Activated CD4-positive, alpha-beta T cell treated with anti-CD3 and anti-CD28 coated beads, Interleukin-2, amount 10 ng/mL, durations not matched to agents 7 days and 5 days (primary cell): ENCODE results near the gene MUSK. TPM values are rescaled to one million over a fixed set of nuclear protein-coding genes. Genes with fewer than 3 reads are reported as not detected.

Experiments
- CTCF ChIA-PET: fragments of 350-600 bp; sonication (Branson Sonifier 250); formaldehyde crosslinking; loops from one replicate; lab custom pipeline; 2021; ENCODE audit warnings: antibody characterized with exemption; lab: Charles Lee
- POLR2A ChIA-PET: fragments of 350-600 bp; sonication (Branson Sonifier 250); formaldehyde crosslinking; loops from one replicate; lab custom pipeline; 2021; ENCODE audit warnings: antibody characterized with exemption; lab: Charles Lee
- DNase-seq: peaks from one replicate; pipeline ENCODE4 v3.0.0-alpha.2; 2020
- H3K27ac Mint-ChIP-seq: one replicate; pipeline ENCODE4 v1.8.0; 2021; ENCODE audit warnings: mild to moderate bottlenecking, moderate library complexity, mixed read lengths
- H3K27me3 Mint-ChIP-seq: one replicate; pipeline ENCODE4 v1.8.0; 2021; ENCODE audit warnings: mixed read lengths
- H3K36me3 Mint-ChIP-seq: one replicate; pipeline ENCODE4 v1.8.0; 2021; ENCODE audit warnings: low read depth, mixed read lengths
- H3K4me1 Mint-ChIP-seq: one replicate; pipeline ENCODE4 v1.8.0; 2021; ENCODE audit warnings: mixed read lengths
- H3K4me3 Mint-ChIP-seq: one replicate; pipeline ENCODE4 v1.8.0; 2021; ENCODE audit warnings: mild to moderate bottlenecking, moderate library complexity, mixed read lengths
- H3K9me3 Mint-ChIP-seq: one replicate; pipeline ENCODE4 v1.8.0; 2021; ENCODE audit warnings: mixed read lengths
- total RNA-seq, 2 experiments: library from RNA; stranded (reverse); gene quantifications; one replicate each; pipeline ENCODE4 v1.2.3, GENCODE V29; 2021

The MUSK gene
- total RNA-seq, 2 experiments from 2014 or later = not detected

DNA sequence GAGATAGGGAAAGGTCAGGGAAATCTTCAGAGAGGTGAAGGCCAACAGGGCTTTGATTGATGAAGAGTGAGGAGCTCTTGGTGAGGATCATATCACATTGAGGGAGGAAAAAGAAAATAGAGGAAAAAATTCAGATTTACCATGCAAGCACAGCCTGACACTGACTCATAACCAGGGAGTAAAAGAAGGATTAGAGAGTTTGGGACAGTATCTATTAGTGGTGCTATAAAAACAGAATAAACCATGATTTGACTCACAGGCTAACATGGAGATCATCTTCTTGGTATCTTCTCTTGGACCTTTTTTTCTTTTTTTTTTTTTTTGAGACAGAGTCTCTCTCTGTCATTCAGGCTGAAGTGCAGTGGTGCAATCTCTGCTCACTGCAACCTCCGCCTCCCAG, 44.4 kb downstream of the MUSK start:
- Mint-ChIP-seq H3K4me1 (no peaks in the 10 kb centered on the region), H3K36me3 (no peaks in the 10 kb centered on the region), H3K27me3 (no peaks in the 10 kb centered on the region), H3K27ac (no peak overlapping the region), H3K9me3 (no peaks in the 10 kb centered on the region), H3K4me3 (no peak overlapping the region)
- no peak for DNase-seq
- ChIA-PET POLR2A (no interaction called here), CTCF (no interaction called here)

DNA sequence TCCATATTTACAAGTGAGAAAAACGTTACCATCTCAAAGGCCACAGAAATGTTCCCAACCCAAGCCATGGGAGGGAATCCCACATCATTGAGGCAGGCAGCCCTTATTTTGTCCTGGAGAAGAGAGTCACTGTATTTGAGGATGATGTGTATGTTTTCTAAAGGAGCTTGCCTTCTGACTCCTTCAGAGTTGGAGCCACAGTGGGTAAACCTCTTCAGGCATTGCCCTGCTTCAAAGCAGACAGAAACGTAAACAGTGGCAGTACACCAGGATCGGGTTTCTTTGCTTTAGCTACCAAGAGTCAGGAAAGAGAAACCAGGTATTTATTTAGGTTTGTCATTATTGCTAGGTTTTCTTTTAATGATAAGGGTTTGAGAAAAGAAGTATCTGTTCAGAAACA, 45.7 kb downstream of the MUSK start:
- ChIA-PET POLR2A (no interaction called here), CTCF (interaction anchor here (0.6 kb wide), 1 partner anchor 325 kb away, joined by 3 read pairs; no protein-coding TSS in a partner anchor)
- Mint-ChIP-seq H3K27ac (no peak overlapping the region), H3K36me3 (no peaks in the 10 kb centered on the region), H3K4me1 (no peaks in the 10 kb centered on the region), H3K4me3 (no peak overlapping the region), H3K27me3 (no peaks in the 10 kb centered on the region), H3K9me3 (no peaks in the 10 kb centered on the region)
- no peak for DNase-seq

- H3K4me1 Mint-ChIP-seq = no peaks in the 10 kb centered on the region
- no peaks in the 10 kb centered on the region for H3K27me3 Mint-ChIP-seq
- H3K36me3 Mint-ChIP-seq = no peaks in the 10 kb centered on the region
- H3K27ac Mint-ChIP-seq = no peak overlapping the region
- DNase-seq = no peak
- ChIA-PET POLR2A (no interaction called here), CTCF (no interaction called here)
- H3K9me3 Mint-ChIP-seq = no peaks in the 10 kb centered on the region
- H3K4me3 Mint-ChIP-seq = no peak overlapping the region
These were observed 59.5 kb downstream of the MUSK start for GRCh38 chr9:110728058-110728457.

- POLR2A ChIA-PET = no interaction called here
- DNase-seq = no peak
- no peaks in the 10 kb centered on the region for H3K4me1 Mint-ChIP-seq
- H3K9me3 Mint-ChIP-seq = no peaks in the 10 kb centered on the region
- CTCF ChIA-PET = no interaction called here
- no peak overlapping the region for H3K4me3 Mint-ChIP-seq
- no peaks in the 10 kb centered on the region for H3K36me3 Mint-ChIP-seq
- no peak overlapping the region for H3K27ac Mint-ChIP-seq
- H3K27me3 Mint-ChIP-seq = no peaks in the 10 kb centered on the region
These were observed 61.0 kb downstream of the MUSK start for GRCh38 chr9:110729641-110730040.

DNA sequence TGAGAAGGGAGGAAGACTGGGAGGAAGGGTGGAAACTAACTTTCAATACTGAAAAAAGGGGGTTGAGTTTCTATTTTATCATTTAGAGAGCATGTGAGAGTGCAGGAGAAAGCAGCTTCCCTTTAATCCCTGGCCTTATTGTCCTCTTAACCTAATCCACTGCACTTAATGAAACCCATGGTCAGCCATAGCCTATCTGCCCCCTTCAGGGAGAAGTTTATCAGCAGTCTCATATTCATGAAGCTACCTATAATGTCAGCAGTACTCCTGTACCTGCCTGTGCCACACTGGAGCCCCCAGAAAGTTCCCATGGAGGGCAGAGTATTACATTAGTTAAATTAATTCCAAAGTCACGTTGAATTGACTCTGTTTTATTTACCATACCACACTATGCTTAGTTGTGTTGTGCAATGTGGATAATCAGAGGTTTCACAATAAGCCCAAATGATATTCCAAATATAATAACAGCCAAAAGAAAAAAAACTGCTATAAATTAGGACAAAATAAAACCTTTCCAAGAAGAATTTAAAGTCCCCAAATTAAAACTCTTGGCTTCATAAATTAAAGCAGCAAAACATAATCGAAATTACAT, 62.9 kb downstream of the MUSK start:
- CTCF ChIA-PET = no interaction called here
- POLR2A ChIA-PET = no interaction called here

DNA sequence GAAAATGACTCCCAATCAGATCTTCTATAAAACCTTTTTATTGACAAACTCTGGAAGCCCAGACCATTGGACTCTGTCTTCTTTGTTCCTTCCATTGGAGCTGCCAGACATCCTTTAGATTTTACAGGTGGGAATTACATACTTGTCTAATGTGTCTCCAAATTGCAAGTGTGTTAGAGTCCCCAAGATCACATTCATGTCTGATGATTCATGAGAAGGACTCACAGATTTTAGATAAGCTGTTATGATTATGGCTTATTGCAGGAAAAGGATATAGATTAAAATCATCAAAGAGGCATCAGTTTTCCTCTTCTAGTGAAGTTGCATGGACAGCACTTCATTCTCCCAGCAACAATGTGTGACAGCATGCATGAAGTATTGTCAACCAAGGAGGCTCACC, 70.4 kb downstream of the MUSK start:
- no peaks in the 10 kb centered on the region for H3K27me3 Mint-ChIP-seq
- no peaks in the 10 kb centered on the region for H3K36me3 Mint-ChIP-seq
- H3K4me3 Mint-ChIP-seq = no peak overlapping the region
- no peak overlapping the region for H3K27ac Mint-ChIP-seq
- no peaks in the 10 kb centered on the region for H3K4me1 Mint-ChIP-seq
- ChIA-PET POLR2A (no interaction called here), CTCF (no interaction called here)
- no peak for DNase-seq
- H3K9me3 Mint-ChIP-seq = no peaks in the 10 kb centered on the region

More for the DNA sequence above, 62.9 kb downstream of the MUSK start:
- no peaks in the 10 kb centered on the region for H3K9me3 Mint-ChIP-seq
- no peak overlapping the region for H3K4me3 Mint-ChIP-seq
- H3K27ac Mint-ChIP-seq = no peak overlapping the region
- no peak for DNase-seq
- H3K36me3 Mint-ChIP-seq = no peaks in the 10 kb centered on the region
- no peaks in the 10 kb centered on the region for H3K4me1 Mint-ChIP-seq
- H3K27me3 Mint-ChIP-seq = no peaks in the 10 kb centered on the region

DNA sequence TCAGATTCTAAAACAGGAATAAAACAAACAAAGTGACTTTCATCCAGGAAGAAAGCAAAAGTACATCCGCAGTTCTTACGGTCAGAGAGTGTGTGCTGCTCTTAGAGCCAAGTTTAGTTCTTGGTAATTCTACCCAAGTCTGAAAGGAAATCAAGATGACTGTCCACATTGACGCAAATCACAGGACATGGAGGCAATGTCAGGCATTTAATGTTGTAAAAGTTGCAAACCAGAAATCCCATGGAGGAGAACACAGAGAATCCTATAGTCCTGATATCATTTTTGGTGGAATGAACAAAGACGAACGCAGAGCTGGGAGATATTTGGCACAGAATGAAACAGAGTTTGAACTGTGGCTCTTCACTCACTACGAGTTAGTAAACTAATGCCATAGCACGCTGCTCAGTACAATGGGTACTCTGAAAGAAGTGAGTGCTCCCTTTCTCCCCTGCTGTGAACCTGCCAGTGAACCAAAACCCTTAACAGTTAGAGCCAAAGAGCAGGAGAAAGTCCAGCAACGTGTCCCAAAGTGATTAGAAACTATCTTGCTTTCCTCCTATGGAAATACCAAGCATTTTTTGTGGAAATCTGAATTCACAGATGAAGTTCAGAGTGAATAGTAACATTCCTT, 74.3 kb downstream of the MUSK start:
- no peak overlapping the region for H3K27ac Mint-ChIP-seq
- POLR2A ChIA-PET = no interaction called here
- H3K36me3 Mint-ChIP-seq = no peaks in the 10 kb centered on the region
- H3K9me3 Mint-ChIP-seq = no peaks in the 10 kb centered on the region
- DNase-seq = no peak
- no peaks in the 10 kb centered on the region for H3K4me1 Mint-ChIP-seq
- CTCF ChIA-PET = no interaction called here
- H3K4me3 Mint-ChIP-seq = no peak overlapping the region
- no peaks in the 10 kb centered on the region for H3K27me3 Mint-ChIP-seq

GRCh38 chr9:110744715-110745384, 76.3 kb downstream of the MUSK start:
- POLR2A ChIA-PET = no interaction called here
- Mint-ChIP-seq H3K4me3 (no peak overlapping the region), H3K36me3 (no peaks in the 10 kb centered on the region), H3K27ac (no peak overlapping the region), H3K9me3 (no peaks in the 10 kb centered on the region), H3K4me1 (no peaks in the 10 kb centered on the region), H3K27me3 (no peaks in the 10 kb centered on the region)
- no peak for DNase-seq
- CTCF ChIA-PET = no interaction called here

DNA sequence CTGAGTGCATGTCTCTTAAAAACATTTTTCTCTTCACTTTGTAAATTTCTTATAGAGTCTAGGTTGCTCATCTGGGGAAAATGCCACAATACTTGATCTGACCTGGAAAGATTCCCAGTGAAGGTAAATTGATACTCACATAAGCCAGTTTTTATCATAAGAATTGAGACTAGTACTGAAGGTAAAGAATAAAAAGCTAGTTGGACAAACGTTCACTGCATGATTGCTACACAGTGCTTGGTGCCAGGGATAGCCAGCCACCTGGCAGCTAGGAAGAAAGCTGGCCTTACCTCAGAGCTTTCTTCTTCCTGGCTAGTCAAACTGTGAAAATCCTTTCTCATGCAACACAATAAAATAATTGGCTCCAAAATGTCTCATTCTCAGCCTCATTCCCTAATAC, 77.1 kb downstream of the MUSK start:
- Mint-ChIP-seq H3K9me3 (no peaks in the 10 kb centered on the region), H3K27ac (no peak overlapping the region), H3K36me3 (no peaks in the 10 kb centered on the region), H3K4me1 (no peaks in the 10 kb centered on the region), H3K4me3 (no peak overlapping the region), H3K27me3 (no peaks in the 10 kb centered on the region)
- ChIA-PET CTCF (no interaction called here), POLR2A (no interaction called here)
- no peak for DNase-seq

GRCh38 chr9:110746211-110746930, 77.8 kb downstream of the MUSK start:
- no peak for DNase-seq
- Mint-ChIP-seq H3K27me3 (no peaks in the 10 kb centered on the region), H3K4me3 (no peak overlapping the region), H3K27ac (no peak overlapping the region), H3K36me3 (no peaks in the 10 kb centered on the region), H3K9me3 (no peaks in the 10 kb centered on the region), H3K4me1 (no peaks in the 10 kb centered on the region)
- ChIA-PET POLR2A (no interaction called here), CTCF (no interaction called here)

DNA sequence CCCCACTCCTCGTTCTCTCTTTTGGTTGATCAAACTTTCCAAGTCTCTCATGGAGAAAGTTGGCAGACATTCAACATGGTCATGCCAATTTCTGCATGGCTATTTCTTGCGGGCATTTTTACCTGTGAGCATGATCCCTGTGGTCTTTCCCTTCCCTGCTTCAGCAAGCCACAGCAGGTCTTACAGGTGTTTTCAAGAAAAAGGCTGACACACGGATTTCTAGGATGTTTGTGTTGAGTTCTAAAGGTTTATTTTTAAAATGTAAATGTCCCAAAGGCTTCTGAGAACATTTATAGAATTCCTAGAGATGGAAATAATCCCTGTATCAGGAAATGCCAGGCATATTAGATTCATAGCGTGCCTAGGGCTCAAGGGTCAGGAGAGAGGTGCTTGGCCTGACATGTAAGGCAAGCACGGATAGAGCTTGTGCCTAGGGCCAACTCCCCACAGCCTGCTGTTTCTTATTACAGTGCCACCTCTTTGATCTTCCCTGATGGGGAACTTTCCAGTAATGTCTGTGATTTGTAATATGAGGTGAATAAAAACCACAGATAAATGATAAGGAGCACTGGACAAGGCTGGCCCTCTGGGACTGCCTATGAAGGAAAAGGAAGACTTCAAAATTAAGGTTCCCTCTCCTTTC, 79.8 kb downstream of the MUSK start:
- Mint-ChIP-seq H3K4me1 (no peaks in the 10 kb centered on the region), H3K27me3 (no peaks in the 10 kb centered on the region), H3K27ac (no peak overlapping the region), H3K4me3 (no peak overlapping the region), H3K9me3 (no peaks in the 10 kb centered on the region), H3K36me3 (no peaks in the 10 kb centered on the region)
- ChIA-PET CTCF (no interaction called here), POLR2A (no interaction called here)
- no peak for DNase-seq

DNA sequence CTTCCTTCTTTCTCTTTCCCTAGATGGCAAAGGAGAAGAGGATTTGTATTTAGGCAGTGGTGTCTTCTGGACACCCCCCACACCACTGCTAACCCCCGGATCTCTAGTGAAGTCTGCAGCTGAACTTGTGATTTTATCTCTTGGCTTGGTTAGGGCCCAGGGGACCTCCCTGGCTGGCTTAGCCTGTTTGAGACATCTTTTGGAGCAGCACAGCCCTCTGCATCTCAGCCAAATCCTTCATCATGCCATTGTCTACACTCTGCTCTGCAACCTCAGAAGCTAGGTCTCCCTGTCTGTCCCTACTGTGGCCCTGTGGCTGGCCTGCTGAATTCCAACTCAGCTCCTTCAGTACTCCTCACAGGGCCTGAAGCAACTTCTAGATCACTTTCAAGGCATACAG, 81.7 kb downstream of the MUSK start:
- Mint-ChIP-seq H3K4me1 (no peaks in the 10 kb centered on the region), H3K4me3 (no peak overlapping the region), H3K36me3 (no peaks in the 10 kb centered on the region), H3K9me3 (no peaks in the 10 kb centered on the region), H3K27ac (no peak overlapping the region), H3K27me3 (no peaks in the 10 kb centered on the region)
- CTCF ChIA-PET = no interaction called here
- no peak for DNase-seq
- POLR2A ChIA-PET = no interaction called here

DNA sequence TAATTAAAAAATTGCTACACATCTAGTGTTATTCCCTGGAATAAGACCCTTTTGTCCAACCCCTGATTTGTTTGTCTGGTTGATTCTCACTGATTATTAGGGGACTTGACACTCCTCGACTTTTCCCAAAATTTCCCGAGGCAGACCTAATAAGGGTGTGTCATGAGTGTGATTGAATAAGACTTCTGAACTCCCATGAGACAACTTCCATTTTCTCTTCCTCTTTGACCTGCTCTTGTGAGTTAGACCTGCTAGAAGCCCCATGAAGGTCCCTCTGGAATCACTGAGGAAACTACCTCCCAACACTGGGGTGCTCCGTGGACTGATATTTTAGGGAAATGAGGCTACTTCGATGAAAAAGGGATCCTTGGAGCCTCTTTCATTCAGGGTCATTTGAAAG, 83.4 kb downstream of the MUSK start:
- H3K4me1 Mint-ChIP-seq = no peaks in the 10 kb centered on the region
- H3K27ac Mint-ChIP-seq = no peak overlapping the region
- no peaks in the 10 kb centered on the region for H3K36me3 Mint-ChIP-seq
- H3K27me3 Mint-ChIP-seq = no peaks in the 10 kb centered on the region
- H3K9me3 Mint-ChIP-seq = no peaks in the 10 kb centered on the region
- CTCF ChIA-PET = no interaction called here
- H3K4me3 Mint-ChIP-seq = no peak overlapping the region
- POLR2A ChIA-PET = no interaction called here
- DNase-seq = no peak
